Measurements from ENCODE around the gene DMRTC1B. TPM values are rescaled to one million over a fixed set of nuclear protein-coding genes. Genes with fewer than 3 reads are reported as not detected.
"Not testable (repeated sequence)": the region's sequence is repeated elsewhere in the genome, so short reads cannot be mapped to it uniquely, and the experiment has no call there.

Gene DMRTC1B, protein sequence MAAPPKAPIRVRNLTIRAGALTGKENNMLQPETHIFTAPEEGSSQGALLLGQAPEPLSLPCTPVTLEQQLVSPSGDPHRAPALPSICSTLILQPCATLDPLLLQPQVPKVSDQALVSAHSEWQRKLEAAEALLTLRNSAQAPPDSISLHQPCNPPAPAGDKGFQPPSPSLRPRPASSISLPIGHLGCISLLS
- not detected in 2 replicates for total RNA-seq (2014; rRNA removed; shearing (Covaris generic); ENCODE audit: low replicate concordance)

DNA sequence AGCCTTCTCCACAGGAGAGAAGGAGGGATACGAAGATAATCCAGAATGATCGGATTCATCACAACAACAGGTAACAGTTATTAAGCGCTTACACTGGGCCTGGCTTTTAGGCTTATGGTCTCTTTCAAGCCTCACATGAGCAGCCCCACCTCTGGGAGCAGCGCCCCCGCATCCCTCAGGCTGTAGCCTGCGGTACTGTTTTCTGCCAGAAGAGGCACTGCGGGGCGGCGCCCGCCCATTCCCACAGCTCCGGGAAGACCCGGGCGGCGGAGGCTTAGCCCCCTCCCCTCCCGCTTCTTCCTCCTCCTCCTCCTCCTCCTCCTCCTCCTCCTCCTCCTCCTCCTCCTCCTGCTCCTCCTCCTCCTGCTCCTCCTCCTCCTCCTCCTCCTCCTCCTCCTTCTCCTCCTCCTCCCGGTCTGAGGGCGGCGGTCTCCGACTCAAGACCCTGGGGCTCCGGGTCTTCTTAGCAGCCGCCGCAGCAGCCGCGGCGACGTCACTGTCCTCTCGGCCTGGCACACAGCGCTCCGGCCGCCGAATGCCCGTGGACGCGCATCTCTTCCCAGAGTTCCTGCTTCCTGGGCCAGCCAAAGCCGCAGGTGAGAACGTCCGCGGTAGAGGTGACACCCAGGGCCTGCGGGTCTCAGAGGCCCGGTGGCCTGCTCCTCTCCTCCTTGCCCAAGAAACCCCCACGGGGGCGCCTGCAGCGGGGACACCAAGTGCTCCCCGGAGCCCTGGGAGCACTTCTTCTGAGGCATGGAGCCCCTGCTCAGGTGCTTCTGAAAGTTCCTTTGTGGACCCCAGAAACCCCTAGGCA, at the start of gene DMRTC1B:
DMRTC1B (plus strand) TSS at position 238 of the 814 bp plus-strand sequence. CDS start 68,246 bp downstream, outside the sequence.
- DNase-seq, H3K4me3 ChIP-seq, H3K27me3 ChIP-seq, H3K9me3 ChIP-seq, H3K36me3 ChIP-seq: not testable (repeated sequence)

DNA sequence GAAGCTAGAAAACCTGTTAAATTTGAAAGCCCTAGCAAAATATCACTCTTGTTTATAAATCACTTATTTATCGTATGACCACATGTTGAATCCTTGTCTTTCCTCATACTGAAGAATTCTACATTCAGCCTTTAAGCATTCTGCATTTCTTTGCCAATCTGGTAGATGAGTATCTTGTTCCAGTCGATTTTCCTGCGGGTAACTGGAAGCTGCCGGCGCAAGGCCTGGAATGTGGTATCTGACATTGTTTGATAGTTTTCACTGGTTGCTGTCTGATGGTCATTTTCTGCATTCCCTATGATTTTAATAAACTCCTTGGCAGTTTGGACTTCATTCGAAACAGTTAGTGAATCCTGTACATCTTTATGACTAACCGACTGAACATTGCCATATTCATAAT, 48.8 kb upstream of the DMRTC1B start:
- Histone ChIP-seq H3K4me3 (no peak overlapping the region), H3K36me3 (no peaks in the 10 kb centered on the region), H3K9me3 (no peaks in the 10 kb centered on the region), H3K27me3 (no peaks in the 10 kb centered on the region)
- no peak for DNase-seq

DNA sequence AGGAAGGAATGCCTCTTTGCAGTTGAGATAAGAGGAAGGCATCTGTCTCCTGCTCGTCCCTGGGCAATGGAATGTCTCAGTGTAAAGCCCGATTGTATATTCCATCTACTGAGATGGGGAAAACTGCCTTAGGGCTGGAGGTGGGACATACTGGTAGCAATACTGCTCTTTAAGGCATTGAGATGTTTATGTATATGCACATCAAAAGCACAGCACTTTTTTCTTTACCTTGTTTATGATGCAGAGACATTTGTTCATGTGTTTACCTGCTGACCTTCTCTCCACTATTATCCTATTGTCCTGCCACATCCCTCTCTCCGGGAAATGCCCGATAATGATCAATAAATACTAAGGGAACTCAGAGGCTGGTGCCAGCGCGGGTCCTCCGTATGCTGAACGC, 43.1 kb upstream of the DMRTC1B start:
- not testable (repeated sequence) for H3K36me3 ChIP-seq, H3K27me3 ChIP-seq, DNase-seq, H3K4me3 ChIP-seq, H3K9me3 ChIP-seq

DNA sequence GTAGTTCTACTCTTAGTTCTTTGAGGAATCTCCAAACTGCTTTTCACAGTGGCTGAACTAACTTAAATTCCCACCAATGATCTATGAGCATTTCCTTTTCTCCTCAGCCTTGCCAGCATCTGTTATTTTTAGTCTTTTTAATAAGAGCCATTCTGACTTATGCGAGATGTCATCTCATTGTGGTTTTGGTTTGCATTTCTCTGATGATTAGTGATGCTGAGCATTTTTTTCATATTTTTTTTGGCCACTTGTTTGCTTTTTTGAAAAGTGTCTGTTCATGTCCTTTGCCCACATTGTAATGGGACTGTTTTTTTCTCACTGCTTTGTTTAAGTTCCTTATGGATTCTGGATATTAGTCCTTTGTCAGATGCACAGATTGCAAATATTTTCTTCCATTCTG, 41.1 kb upstream of the DMRTC1B start:
- no peak for DNase-seq
- no peaks in the 10 kb centered on the region for H3K27me3 ChIP-seq
- H3K4me3 ChIP-seq, result no peak overlapping the region
- no peaks in the 10 kb centered on the region for H3K9me3 ChIP-seq
- no peaks in the 10 kb centered on the region for H3K36me3 ChIP-seq

DNA sequence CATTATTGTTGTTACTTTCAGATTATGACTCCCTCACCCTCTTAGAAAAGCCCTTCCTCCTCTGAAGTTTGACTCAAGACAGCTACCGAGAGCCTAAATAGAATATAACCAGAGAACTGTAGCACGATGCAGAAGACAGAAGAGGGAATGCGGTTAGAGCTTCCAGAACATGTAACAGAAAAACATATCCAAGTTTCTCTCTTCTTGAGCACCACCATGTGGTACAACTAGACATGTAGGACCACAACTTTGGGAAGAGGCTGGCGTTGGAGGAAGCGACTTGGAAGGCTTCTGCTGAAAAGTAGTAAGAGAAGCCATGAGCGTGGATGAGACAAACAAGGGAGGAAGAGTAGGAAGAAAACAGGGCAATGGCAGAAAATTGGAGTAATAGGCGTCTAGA, 31.1 kb upstream of the DMRTC1B start:
- H3K27me3 ChIP-seq, H3K36me3 ChIP-seq, DNase-seq, H3K4me3 ChIP-seq, H3K9me3 ChIP-seq: not testable (repeated sequence)

DNA sequence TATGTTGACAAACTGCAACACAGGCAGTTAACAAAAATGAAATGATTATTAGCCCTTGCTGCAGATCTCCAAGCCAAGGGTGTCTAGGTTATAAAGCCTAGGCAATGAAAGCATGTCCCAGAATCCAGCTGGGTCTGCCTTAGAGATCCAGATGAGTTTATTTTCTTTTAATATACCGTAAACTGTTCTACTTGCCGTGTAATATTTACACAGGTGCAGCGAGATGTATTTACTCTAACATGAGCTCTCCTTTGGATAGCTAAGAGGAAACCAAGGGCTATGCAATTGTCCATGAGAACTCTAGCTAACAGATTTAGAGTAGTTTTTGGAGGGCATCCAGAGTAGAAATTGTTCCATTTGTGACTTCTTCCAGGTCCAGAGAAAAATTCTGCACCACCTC, 28.1 kb upstream of the DMRTC1B start:
- H3K36me3 ChIP-seq, H3K9me3 ChIP-seq, H3K4me3 ChIP-seq, DNase-seq, H3K27me3 ChIP-seq: not testable (repeated sequence)

DNA sequence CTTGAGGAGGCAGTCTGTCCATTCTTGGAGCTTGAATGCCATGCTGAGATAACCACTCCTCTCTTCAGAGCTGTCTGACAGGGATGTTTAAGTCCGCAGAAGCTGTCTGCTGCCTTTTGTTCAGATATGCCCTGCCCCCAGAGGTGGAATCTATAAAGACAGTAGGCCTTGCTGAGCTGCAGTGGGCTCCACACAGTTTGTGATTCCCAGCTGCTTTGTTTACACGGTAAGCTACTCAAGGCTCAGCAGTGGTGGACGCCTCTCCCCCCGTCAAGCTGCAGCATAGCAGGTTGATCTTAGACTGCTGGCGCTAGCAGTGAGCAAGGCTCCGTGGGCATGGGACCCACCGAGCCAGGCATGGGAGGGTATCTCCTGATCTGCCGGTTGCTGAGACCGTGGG, 16.2 kb upstream of the DMRTC1B start:
- H3K36me3 ChIP-seq, H3K27me3 ChIP-seq, H3K9me3 ChIP-seq, H3K4me3 ChIP-seq, DNase-seq: not testable (repeated sequence)

DNA sequence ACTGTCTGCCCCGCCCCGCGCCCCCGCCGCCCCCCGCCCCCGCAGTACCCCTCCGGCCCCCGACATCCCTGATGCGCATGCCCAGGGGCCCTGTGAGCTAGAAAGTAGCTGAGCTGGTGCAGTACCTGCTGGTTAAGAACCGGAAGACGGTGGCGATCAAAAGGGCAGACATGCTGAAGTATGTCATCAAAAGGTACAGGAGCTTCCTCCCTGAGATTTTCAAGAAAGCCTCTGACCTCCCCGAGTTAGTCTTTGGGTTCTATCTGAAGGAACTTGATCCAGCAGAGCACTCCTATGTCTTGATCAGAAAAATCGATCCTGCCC, 739 bp downstream of the DMRTC1B start:
- H3K9me3 ChIP-seq, DNase-seq, H3K4me3 ChIP-seq, H3K36me3 ChIP-seq, H3K27me3 ChIP-seq: not testable (repeated sequence)

DNA sequence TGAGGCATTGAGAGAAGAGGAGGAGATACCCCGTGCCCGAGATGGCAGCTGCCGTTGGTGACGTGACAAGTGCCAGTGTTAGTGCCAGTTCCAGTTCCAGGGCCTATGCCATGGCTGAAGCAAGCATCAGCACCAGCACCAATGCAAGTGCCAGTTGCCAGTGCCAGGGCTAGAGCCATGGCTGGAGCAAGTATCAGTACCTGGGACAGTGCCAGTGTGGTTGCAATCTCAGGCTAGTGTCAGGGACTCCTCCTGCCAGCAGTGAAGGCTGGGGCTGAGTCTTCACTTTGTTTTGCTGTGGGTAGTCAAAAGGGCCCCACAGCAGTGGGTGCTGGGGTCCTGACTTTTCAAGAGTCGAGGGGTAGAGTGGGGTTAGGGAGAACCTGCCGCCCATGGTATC, 1.5 kb downstream of the DMRTC1B start:
- DNase-seq, H3K27me3 ChIP-seq, H3K9me3 ChIP-seq, H3K36me3 ChIP-seq, H3K4me3 ChIP-seq: not testable (repeated sequence)

DNA sequence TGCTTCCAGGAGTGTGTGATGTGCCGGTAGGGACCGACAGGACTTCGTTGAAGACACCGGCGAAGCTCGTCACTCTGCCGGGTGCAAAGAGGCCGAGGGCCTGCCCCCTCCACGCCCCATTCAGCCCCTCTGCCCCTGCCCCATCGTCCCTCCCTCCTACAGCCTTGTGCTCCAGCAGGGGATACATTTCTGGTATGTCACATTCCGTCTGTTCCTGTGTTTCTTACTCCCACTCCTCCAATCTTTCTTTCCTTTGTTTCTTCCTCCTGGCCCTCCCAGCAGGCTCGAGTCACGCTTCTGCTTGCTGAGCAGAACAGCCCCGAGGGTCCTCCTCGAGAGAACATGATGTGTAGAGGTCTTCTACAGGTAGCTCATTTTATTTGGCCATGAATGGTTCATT, 5.9 kb downstream of the DMRTC1B start, which contains the start of gene FAM236B:
FAM236B (minus strand) TSS at position 101 of the 400 bp plus-strand sequence; CDS start at position 1, 100 bp downstream.
- H3K36me3 ChIP-seq, H3K4me3 ChIP-seq, H3K27me3 ChIP-seq, H3K9me3 ChIP-seq, DNase-seq: not testable (repeated sequence)

DNA sequence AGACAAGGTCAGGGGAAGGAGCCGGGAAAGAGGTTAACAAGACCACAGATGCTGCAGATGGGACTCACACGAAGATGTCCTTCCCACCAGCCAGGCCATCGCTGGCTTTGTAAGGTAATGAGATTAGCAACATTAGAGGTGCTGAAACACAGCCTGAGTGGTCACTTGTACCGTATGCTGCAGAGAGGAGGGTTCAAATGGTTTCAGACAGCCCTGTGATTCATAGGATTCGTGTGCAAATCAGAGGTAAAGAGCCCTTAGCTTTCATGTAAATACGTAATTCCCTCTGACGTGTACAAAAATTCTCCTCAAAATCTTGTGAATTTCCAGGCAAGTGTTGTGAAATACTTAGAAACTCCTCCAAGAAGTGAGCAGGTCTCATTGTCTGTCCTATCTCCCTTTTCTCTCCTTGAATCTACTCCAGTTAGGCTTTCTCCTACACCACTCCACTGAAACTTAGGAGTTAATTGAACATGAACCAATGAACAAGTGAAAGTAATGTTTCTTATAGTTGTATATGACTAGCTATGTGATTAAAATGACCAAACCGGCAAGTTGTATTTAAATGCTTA, 6.8 kb downstream of the DMRTC1B start:
- not testable (repeated sequence) for H3K27me3 ChIP-seq

DNA sequence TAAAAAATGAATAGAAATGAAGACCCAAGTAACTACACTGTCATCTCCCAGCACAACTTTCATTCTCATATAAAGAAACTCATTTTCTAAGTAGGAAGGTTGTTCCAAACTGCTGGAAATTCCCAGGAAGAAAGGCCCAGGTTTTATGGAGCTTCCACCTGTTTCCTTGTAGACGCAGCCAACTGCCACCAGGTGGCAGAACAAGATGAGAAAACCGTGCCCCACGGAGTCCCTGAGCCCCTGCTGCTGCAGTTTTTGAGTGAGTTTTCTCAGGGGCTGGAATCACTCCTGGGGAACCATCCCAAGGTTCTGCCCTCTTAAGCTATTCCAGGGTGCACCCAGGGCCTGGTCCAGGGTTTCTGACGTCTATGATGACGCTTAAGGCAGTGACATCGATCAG, 7.3 kb downstream of the DMRTC1B start:
- DNase-seq, H3K36me3 ChIP-seq, H3K9me3 ChIP-seq, H3K4me3 ChIP-seq, H3K27me3 ChIP-seq: not testable (repeated sequence)

More for the DNA sequence above, 6.8 kb downstream of the DMRTC1B start:
- not testable (repeated sequence) for H3K9me3 ChIP-seq, H3K4me3 ChIP-seq, DNase-seq, H3K36me3 ChIP-seq

DNA sequence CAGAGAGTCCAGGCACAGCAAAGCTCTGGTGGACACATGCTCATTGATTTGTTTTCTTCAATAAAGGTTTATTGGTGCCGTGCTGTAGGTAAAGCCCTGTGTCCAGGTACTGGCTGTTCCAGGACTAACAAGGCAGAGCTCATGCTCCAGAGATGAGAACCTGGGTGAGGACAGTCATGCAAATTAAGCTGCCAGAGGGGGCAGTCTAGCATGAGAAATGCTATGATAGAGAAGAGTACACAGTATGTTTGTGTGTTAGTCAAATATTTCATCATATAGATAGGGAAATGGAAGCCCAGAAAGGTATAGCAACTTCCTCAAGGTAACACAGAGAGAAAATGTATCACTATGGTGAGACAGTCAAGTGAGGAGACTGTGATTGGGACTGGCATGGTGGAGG, 11.5 kb downstream of the DMRTC1B start:
- H3K36me3 ChIP-seq, H3K4me3 ChIP-seq, H3K9me3 ChIP-seq, DNase-seq, H3K27me3 ChIP-seq: not testable (repeated sequence)

DNA sequence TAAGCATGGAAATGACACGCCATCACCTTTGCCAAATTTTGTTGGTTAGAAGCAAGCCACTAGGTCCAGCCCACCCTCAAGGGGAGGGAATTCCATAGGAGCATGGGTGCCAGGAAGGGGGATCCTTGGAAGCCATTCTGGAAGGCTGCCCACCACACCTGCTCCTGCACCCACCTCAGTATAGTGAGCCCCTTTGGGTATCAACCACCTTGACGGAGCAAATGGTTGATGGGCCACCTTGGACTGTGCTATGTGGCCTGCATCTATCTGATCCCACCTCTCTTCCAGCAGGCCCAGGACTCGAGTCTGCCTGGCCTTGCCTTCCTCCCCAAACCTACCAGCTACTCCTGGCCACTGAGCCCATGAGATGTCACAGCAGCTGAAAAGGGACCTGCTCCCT, 13.7 kb downstream of the DMRTC1B start:
- H3K36me3 ChIP-seq, DNase-seq, H3K4me3 ChIP-seq, H3K9me3 ChIP-seq, H3K27me3 ChIP-seq: not testable (repeated sequence)

DNA sequence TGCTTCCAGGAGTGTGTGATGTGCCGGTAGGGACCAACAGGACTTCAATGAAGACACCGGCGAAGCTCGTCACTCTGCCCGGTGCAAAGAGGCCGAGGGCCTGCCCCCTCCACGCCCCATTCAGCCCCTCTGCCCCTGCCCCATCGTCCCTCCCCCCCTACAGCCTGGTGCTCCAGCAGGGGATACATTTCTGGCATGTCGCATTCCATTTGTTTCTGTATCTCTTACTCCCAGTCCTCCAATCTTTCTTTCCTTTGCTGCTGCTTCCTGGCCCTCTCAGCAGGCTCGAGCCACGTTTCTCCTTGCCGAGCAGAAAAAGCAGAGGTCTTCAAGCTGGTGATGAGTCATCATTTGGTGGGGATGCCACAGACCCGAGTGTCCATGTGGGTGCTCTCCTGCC, 31.4 kb downstream of the DMRTC1B start, which contains the start of gene FAM236D:
FAM236D (minus strand) TSS at position 101 of the 400 bp plus-strand sequence; CDS start at position 1, 100 bp downstream.
- not testable (repeated sequence) for H3K9me3 ChIP-seq, H3K36me3 ChIP-seq, H3K4me3 ChIP-seq, H3K27me3 ChIP-seq, DNase-seq

DNA sequence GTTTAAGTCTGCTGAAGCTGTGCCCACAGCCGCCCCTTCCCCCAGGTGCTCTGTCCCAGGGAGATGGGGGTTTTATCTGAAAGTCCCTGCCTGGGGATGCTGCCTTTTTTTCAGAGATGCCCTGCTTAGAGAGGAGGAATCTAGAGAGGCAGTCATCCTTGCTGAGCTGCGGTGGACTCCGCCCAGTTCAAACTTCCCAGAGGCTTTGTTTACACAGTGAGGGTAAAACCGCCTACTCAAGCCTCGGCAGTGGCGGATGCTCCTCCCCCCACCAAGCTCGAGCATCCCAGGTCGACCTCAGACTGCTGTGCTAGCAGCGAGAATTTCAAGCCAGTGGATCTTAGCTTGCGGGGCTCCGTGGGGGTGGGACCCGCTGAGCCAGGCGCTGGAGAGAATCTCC, 54.0 kb downstream of the DMRTC1B start:
- H3K27me3 ChIP-seq, DNase-seq, H3K36me3 ChIP-seq, H3K9me3 ChIP-seq, H3K4me3 ChIP-seq: not testable (repeated sequence)

DNA sequence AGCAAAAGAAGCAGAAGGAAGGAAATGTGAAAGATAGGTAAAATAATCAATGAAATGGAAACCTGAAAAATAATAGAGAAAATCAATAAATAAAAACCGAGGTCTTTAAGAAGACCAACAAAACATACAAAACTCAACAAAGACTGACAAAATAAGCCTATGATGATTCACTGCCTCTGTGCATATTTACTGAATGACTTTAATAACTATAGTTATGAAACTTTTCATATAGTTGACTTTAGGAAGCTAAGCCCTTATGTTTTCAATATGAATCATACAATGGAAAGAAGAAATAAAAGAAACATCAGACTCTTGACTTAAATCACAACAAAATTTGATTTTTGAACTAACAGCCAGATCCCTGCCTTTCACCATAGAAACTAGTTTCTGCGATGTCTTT, 60.8 kb downstream of the DMRTC1B start:
- not testable (repeated sequence) for DNase-seq, H3K4me3 ChIP-seq, H3K36me3 ChIP-seq, H3K27me3 ChIP-seq, H3K9me3 ChIP-seq

DNA sequence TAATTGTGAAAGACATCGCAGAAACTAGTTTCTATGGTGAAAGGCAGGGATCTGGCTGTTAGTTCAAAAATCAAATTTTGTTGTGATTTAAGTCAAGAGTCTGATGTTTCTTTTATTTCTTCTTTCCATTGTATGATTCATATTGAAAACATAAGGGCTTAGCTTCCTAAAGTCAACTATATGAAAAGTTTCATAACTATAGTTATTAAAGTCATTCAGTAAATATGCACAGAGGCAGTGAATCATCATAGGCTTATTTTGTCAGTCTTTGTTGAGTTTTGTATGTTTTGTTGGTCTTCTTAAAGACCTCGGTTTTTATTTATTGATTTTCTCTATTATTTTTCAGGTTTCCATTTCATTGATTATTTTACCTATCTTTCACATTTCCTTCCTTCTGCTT, 106.2 kb downstream of the DMRTC1B start:
- not testable (repeated sequence) for DNase-seq

More for the DNA sequence above, 106.2 kb downstream of the DMRTC1B start:
- H3K36me3 ChIP-seq, H3K9me3 ChIP-seq, H3K27me3 ChIP-seq, H3K4me3 ChIP-seq: not testable (repeated sequence)
